ENCODE measurements around the gene CADM1.

DNA sequence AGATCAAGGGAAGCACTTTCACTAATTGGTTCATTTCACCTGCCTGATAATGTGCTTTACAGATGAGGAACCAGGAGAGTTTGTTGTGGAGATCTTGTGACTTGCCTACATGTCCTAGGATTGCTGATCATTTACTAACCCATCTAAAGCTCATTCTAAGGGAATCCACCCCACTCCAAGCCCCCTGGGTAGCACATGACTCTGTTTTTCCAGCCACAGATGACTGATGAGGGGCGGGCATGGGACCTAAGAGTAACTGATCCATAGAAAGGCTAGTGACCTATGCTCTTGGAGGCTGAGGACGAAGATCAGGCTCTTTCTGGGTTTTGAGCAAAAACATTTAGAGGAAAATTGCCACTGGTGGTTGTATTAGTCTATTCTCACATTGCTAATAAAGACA lies 378.1 kb downstream of the CADM1 start:
- TF ChIP-seq STAG1 (CRISPR knock-in tag; IDR thresholded peaks at IDR 0.05; ENCODE audit: borderline replicate concordance) = no peak
- TF ChIP-seq, protein P1, sequence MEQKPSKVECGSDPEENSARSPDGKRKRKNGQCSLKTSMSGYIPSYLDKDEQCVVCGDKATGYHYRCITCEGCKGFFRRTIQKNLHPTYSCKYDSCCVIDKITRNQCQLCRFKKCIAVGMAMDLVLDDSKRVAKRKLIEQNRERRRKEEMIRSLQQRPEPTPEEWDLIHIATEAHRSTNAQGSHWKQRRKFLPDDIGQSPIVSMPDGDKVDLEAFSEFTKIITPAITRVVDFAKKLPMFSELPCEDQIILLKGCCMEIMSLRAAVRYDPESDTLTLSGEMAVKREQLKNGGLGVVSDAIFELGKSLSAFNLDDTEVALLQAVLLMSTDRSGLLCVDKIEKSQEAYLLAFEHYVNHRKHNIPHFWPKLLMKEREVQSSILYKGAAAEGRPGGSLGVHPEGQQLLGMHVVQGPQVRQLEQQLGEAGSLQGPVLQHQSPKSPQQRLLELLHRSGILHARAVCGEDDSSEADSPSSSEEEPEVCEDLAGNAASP (IDR thresholded peaks at IDR 0.05) = no peak
- no peak for TF ChIP-seq PTBP1 (IDR thresholded peaks at IDR 0.05; ENCODE audit: low read depth, low read length)
- no peak for TF ChIP-seq CEBPB (tag; IDR thresholded peaks at IDR 0.05)

All from K562 (cell line).